HepG2 (cell line): ENCODE results near the gene PIK3R1. TPM values are rescaled to one million over a fixed set of nuclear protein-coding genes. Genes with fewer than 3 reads are reported as not detected.

Experiments used
- ATAC-seq: fragments of 200-7000 bp; cut with Tn5 transposase; 3 replicates; pipeline ENCODE4 v1.9.1; 2020; ENCODE audit warnings: mild to moderate bottlenecking, moderate library complexity
- BruUV-seq: library from RNA; stranded (reverse); fragments of 400-500 nt; replicated peaks from 2 replicates; lab custom pipeline; 2021; lab: Mats Ljungman, UMichigan
- CTCF ChIA-PET: fragments of 300-600 bp; formaldehyde crosslinking; extraction: SDS; loops from one replicate; lab custom pipeline; 2021; ENCODE audit warnings: low total read pairs, inconsistent platforms, low intra/inter-chr PET ratio; lab: Yijun Ruan, JAX
- POLR2A ChIA-PET: fragments of 350-600 bp; sonication (Branson Sonifier 250); formaldehyde crosslinking; loops from one replicate; lab custom pipeline; 2020; ENCODE audit warnings: antibody characterized with exemption, inconsistent platforms; lab: Yijun Ruan, JAX
- DNase-seq: peaks from one replicate; pipeline ENCODE4 v3.0.0-alpha.2; 2015; ENCODE audit warnings: low spot score
- FAIRE-seq: peaks from 3 replicates; lab custom pipeline; 2011; peaks lifted over from hg19 to GRCh38; lab: Jason Lieb, UNC
- H2AFZ ChIP-seq: one replicate; pipeline ENCODE4 v1.6.1; 2011; ENCODE audit warnings: low read length, inconsistent platforms
- H3K27ac ChIP-seq: fragments of 300-600 bp; 3 replicates; pipeline ENCODE4 v1.8.0; 2011; ENCODE audit warnings: mixed run types, mild to moderate bottlenecking, mixed read lengths, low read length, inconsistent platforms; ENCODE audit not compliant: insufficient read depth; ENCODE audit errors: extremely low read length
- H3K27me3 ChIP-seq, 2 experiments: fragments of 200-600 bp in 1 of 2; 2 replicates in 1 of 2; 3 replicates in 1 of 2; pipeline versions ENCODE4 v1.6.0 to v1.8.0; 2011; ENCODE audit warnings: low read length in 2 of 2, mild to moderate bottlenecking in 2 of 2, moderate library complexity in 2 of 2, inconsistent platforms in 1 of 2; ENCODE audit not compliant: insufficient read depth in 2 of 2, control insufficient read depth in 1 of 2
- H3K36me3 ChIP-seq, 2 experiments: fragments of 200-600 bp in 1 of 2; replicated peaks in 1 of 2; 2 replicates in 1 of 2; 3 replicates in 1 of 2; pipeline versions ENCODE4 v1.5.1 to v1.8.0; 2011; ENCODE audit warnings: low read length in 2 of 2, inconsistent platforms in 1 of 2; ENCODE audit not compliant: insufficient read depth in 2 of 2, control insufficient read depth in 1 of 2
- H3K4me1 ChIP-seq: 2 replicates; pipeline ENCODE4 v1.5.1; 2012; ENCODE audit warnings: low read length, inconsistent platforms; ENCODE audit not compliant: insufficient read depth
- H3K4me2 ChIP-seq: 2 replicates; pipeline ENCODE4 v1.6.0; 2011; ENCODE audit warnings: low read depth, low read length, inconsistent platforms
- H3K4me3 ChIP-seq, 3 experiments: fragments of 200-600 bp in 1 of 3; sonication (generic), shearing (Covaris generic) in 1 of 3; replicated peaks in 1 of 3; 2 replicates each; pipeline ENCODE4 v1.5.1; 2011 to 2016; ENCODE audit warnings: low read length in 3 of 3, inconsistent platforms in 2 of 3, low read depth in 2 of 3, mild to moderate bottlenecking in 2 of 3, control low read depth in 1 of 3, mixed read lengths in 1 of 3; ENCODE audit not compliant: insufficient read depth in 1 of 3
- H3K79me2 ChIP-seq: one replicate; pipeline ENCODE4 v1.6.1; 2011; ENCODE audit warnings: low read length, inconsistent platforms; ENCODE audit not compliant: insufficient read depth
- H3K9ac ChIP-seq: 2 replicates; pipeline ENCODE4 v1.6.0; 2011; ENCODE audit warnings: mild to moderate bottlenecking, low read depth, low read length, inconsistent platforms; ENCODE audit not compliant: insufficient read depth
- H3K9me3 ChIP-seq: 2 replicates; pipeline ENCODE4 v1.5.1; 2012; ENCODE audit warnings: mild to moderate bottlenecking, low read length
- H4K20me1 ChIP-seq: 2 replicates; pipeline ENCODE4 v1.6.0; 2011; ENCODE audit warnings: inconsistent platforms, mild to moderate bottlenecking, low read length, moderate library complexity; ENCODE audit not compliant: insufficient read depth
- CBX5 ChIP-seq: sonication (generic); formaldehyde crosslinking; IDR thresholded peaks from 2 replicates; pipeline ENCODE4 v1.4.0; 2020; ENCODE audit warnings: missing genetic modification reagents, borderline replicate concordance
- HDAC1 ChIP-seq: sonication (generic); formaldehyde crosslinking; IDR thresholded peaks from 2 replicates; pipeline ENCODE4 v1.5.1; 2020; ENCODE audit warnings: mild to moderate bottlenecking, missing genetic modification reagents
- MTERF4 ChIP-seq: sonication (generic); formaldehyde crosslinking; IDR thresholded peaks from 2 replicates; pipeline ENCODE4 v1.8.0; 2023; ENCODE audit warnings: mild to moderate bottlenecking, missing genetic modification reagents
- MTF1 ChIP-seq: sonication (generic); formaldehyde crosslinking; IDR thresholded peaks from 2 replicates; pipeline ENCODE4 v1.5.0; 2020; ENCODE audit warnings: missing genetic modification reagents
- POLR2A ChIP-seq, 2 experiments: IDR thresholded peaks; 2 replicates each; pipeline ENCODE4 v1.6.1; 2011; ENCODE audit warnings: low read depth in 2 of 2, low read length in 2 of 2, mild to moderate bottlenecking in 1 of 2, moderate library complexity in 1 of 2; ENCODE audit not compliant: insufficient read depth in 1 of 2
- SAP130 ChIP-seq: IDR thresholded peaks from 2 replicates; pipeline ENCODE4 v1.6.1; 2016; ENCODE audit warnings: low read depth
- SMYD3 ChIP-seq: sonication (generic); formaldehyde crosslinking; IDR thresholded peaks from 2 replicates; pipeline ENCODE4 v1.8.1; 2023; ENCODE audit warnings: mild to moderate bottlenecking, missing genetic modification reagents
- TAF15 ChIP-seq: fragments of 200-400 bp; formaldehyde crosslinking; IDR thresholded peaks from one replicate; pipeline ENCODE4 v1.6.1; 2018; ENCODE audit warnings: mild to moderate bottlenecking, low read depth, low read length; ENCODE audit not compliant: poor library complexity, severe bottlenecking
- ZGPAT ChIP-seq: IDR thresholded peaks from 2 replicates; pipeline ENCODE4 v1.6.1; 2016; ENCODE audit warnings: mild to moderate bottlenecking
- ZNF260 ChIP-seq: sonication (generic); formaldehyde crosslinking; IDR thresholded peaks from 2 replicates; pipeline ENCODE4 v1.4.0; 2020; ENCODE audit warnings: missing genetic modification reagents, low read depth, mild to moderate bottlenecking, borderline replicate concordance
- ZNF552 ChIP-seq: sonication (generic); formaldehyde crosslinking; IDR thresholded peaks from 2 replicates; pipeline ENCODE4 v1.9.0; 2022; ENCODE audit warnings: missing genetic modification reagents, mild to moderate bottlenecking, borderline replicate concordance
- ZNF597 ChIP-seq: sonication (generic); formaldehyde crosslinking; IDR thresholded peaks from 2 replicates; pipeline ENCODE4 v1.5.0; 2020; ENCODE audit warnings: missing genetic modification reagents
- ZNF772 ChIP-seq: sonication (generic); formaldehyde crosslinking; IDR thresholded peaks from 2 replicates; pipeline ENCODE4 v1.5.0; 2020; ENCODE audit warnings: mild to moderate bottlenecking, missing genetic modification reagents
- ZNF775 ChIP-seq: sonication (generic); formaldehyde crosslinking; IDR thresholded peaks from 2 replicates; pipeline ENCODE4 v1.4.0; 2020; ENCODE audit warnings: missing genetic modification reagents, mild to moderate bottlenecking, moderate library complexity, borderline replicate concordance
- ZNF780A ChIP-seq: sonication (generic); formaldehyde crosslinking; IDR thresholded peaks from 2 replicates; pipeline ENCODE4 v1.8.0; 2022; ENCODE audit warnings: mild to moderate bottlenecking, missing genetic modification reagents, moderate library complexity
- WGBS: methylation state at CpG from one replicate; pipeline ENCODE4 v1.1.6; 2017; ENCODE audit warnings: low lambda C conversion rate; 5-methylcytosine and 5-hydroxymethylcytosine counted together
- in situ Hi-C: cut with HindIII; loops from 2 replicates; pipeline ENCODE4 v1.10.0; 2017; ENCODE audit warnings: low pct_unique_long_range_greater_than_20kb; ENCODE audit not compliant: extremely low pct_ligation_motif_present
- intact Hi-C: fragments of 100-400 bp; cut with micrococcal nuclease; formaldehyde crosslinking; loops from one replicate; pipeline ENCODE4 v1.10.0; 2022; ENCODE audit not compliant: unreplicated experiment
- polyA plus RNA-seq, 8 experiments: library from polyadenylated mRNA; depleted of rRNA in 3 of 8; stranded (reverse) in 7 of 8; unstranded in 1 of 8; fragments of >200 nt; fragmentation: Illumina TruSeq in 4 of 8; extraction: Trizol in 4 of 8; gene quantifications; 2 replicates each; pipeline versions ENCODE4 v1.2.1 to v1.2.3, GENCODE V29; 2011 to 2016; ENCODE audit warnings: low read depth in 4 of 8, missing spikeins in 1 of 8, mixed read lengths in 1 of 8; ENCODE audit not compliant: insufficient read depth in 1 of 8
- total RNA-seq, 5 experiments: library from RNA; depleted of rRNA; stranded (reverse); fragments of >200 nt; fragmentation: Illumina TruSeq; extraction: Trizol; gene quantifications; 2 replicates each; pipeline ENCODE4 v1.2.3, GENCODE V29; 2016; ENCODE audit warnings: low read depth in 1 of 5
- TF ChIP-seq, protein P1 (sequence below): fragments of 450-650 bp; IDR thresholded peaks from 2 replicates; pipeline ENCODE4 v1.6.1; 2016
- TF ChIP-seq, protein P2 (sequence below): sonication (generic); formaldehyde crosslinking; IDR thresholded peaks from 2 replicates; pipeline ENCODE4 v1.9.0; 2021; ENCODE audit warnings: missing genetic modification reagents, mild to moderate bottlenecking, borderline replicate concordance

PIK3R1 gene
- total and polyA plus RNA-seq, 2 of the 13 experiments (the other 11 are each of a cell fraction or from before 2014, with no cell fraction given): 8.4 to 21.3 TPM

DNA sequence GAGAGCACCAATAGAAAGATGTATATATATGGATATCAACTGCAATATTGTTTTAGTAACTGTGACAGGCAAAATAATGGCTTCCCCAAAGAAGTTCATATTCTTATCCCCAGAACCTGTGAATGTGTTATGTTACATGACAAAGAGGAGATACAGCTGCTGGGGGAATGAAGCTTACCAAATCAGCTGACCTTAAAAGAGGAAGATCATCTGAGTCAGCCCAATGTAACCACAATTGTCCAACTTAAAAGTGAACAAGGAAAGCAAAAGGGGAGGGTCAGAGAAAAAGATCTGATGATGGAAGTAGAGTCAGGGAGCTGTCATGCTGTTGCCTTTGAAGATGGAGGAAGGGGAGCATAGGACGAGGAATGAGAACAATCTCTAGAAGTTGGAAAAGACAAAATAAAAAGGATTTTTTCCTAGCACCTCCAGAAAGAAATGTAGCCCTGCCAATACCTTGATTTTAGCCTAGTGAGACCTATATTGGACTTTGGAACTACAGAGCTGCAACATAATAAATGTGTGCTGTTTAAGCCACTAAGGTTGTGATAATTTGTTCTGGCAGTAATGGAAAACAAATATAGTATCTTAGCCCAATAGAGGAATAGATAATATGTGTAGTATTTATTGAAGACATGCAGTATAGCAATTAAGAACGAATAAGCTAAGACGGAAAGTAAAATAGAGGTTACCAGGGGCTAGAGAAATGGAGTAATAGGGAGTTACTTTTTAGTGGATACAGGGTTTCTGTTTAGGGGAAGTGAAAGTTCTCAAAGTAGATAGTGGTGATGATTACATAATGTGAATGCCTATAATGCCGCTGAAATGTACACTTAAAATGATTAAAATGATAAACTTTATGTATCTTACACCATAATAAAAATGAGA lies 115.9 kb downstream of the PIK3R1 start (continued):
- TF ChIP-seq MTERF4 (CRISPR knock-in tag) (no peak), ZNF772 (CRISPR knock-in tag) (no peak), POLR2A (IDR thresholded peaks at IDR 0.05; ENCODE audit: insufficient read depth in 1 of 2, low read depth in 2 of 2, low read length in 2 of 2) (no peak), ZNF780A (CRISPR knock-in tag) (no peak), ZNF260 (CRISPR knock-in tag) (no peak), MTF1 (no peak), ZNF775 (CRISPR knock-in tag) (no peak)

- ChIA-PET POLR2A (no interaction called here), CTCF (no interaction called here)
- no peak overlapping the region for H3K4me2 ChIP-seq
- H3K36me3 ChIP-seq: no peaks in the 10 kb centered on the region
- no TSS peak for BruUV-seq
- peaks cover 0 to 1% of the 10 kb centered on the region in 2 experiments; a peak in 1 of 5 replicates for H3K27me3 ChIP-seq
- H3K27ac ChIP-seq: no peak overlapping the region
- 61% methylated on average over 3 of the region's 3 CpGs for WGBS
- no peak overlapping the region for H2AFZ ChIP-seq
- no peaks in the 10 kb centered on the region for H3K9me3 ChIP-seq
- H3K9ac ChIP-seq: no peak overlapping the region
- H3K79me2 ChIP-seq: no peaks in the 10 kb centered on the region
- ATAC-seq (no peak), DNase-seq (no peak), FAIRE-seq (no peak)
- no peaks in the 10 kb centered on the region for H3K4me1 ChIP-seq
- intact Hi-C loops: no loop called here
- in situ Hi-C loops: no loop called here
- H3K4me3 ChIP-seq: no peak overlapping the region
- H4K20me1 ChIP-seq: no peaks in the 10 kb centered on the region
- TF ChIP-seq TAF15 (no peak), CBX5 (no peak), ZGPAT (CRISPR knock-in tag) (no peak), HDAC1 (no peak), MTF1 (no peak), SAP130 (CRISPR knock-in tag) (no peak), ZNF552 (no peak), ZNF597 (CRISPR knock-in tag) (no peak), SMYD3 (no peak)
- TF ChIP-seq, protein P1, sequence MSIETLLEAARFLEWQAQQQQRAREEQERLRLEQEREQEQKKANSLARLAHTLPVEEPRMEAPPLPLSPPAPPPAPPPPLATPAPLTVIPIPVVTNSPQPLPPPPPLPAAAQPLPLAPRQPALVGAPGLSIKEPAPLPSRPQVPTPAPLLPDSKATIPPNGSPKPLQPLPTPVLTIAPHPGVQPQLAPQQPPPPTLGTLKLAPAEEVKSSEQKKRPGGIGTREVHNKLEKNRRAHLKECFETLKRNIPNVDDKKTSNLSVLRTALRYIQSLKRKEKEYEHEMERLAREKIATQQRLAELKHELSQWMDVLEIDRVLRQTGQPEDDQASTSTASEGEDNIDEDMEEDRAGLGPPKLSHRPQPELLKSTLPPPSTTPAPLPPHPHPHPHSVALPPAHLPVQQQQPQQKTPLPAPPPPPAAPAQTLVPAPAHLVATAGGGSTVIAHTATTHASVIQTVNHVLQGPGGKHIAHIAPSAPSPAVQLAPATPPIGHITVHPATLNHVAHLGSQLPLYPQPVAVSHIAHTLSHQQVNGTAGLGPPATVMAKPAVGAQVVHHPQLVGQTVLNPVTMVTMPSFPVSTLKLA: no peak
- TF ChIP-seq, protein P2, sequence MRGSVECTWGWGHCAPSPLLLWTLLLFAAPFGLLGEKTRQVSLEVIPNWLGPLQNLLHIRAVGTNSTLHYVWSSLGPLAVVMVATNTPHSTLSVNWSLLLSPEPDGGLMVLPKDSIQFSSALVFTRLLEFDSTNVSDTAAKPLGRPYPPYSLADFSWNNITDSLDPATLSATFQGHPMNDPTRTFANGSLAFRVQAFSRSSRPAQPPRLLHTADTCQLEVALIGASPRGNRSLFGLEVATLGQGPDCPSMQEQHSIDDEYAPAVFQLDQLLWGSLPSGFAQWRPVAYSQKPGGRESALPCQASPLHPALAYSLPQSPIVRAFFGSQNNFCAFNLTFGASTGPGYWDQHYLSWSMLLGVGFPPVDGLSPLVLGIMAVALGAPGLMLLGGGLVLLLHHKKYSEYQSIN (CRISPR knock-in tag): no peak
Measured at GRCh38 chr5:68332080-68332451, 116.5 kb downstream of the PIK3R1 start.
